ENCODE results near the gene OR52H1. TPM values are rescaled to one million over a fixed set of nuclear protein-coding genes. Genes with fewer than 3 reads are reported as not detected.

Gene OR52H1
- total and polyA plus RNA-seq, 9 of the 15 experiments (the other 6 are each of a cell fraction or from before 2014, with no cell fraction given): 0.15 TPM; not detected in 8

DNA sequence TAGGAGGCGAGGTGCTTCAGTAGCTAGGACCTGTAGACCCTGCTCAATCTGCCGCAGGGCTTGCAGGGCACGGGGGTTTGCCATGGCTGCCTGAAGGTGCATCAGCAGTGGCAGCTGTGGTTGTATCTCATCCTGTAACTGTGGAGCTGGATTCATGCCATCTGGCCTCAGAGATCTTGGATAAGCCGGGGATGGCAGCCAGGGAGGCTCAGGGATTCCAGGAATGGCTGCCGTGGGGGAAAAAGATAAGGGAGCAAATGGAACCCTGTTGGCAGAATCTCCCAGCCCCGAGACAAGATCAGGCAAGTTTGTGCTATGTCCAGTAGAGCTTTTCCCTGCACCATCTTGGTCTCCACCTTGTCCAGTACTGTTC lies 40.4 kb downstream of the OR52H1 start (continued):
- TF ChIP-seq RAD21 (CRISPR knock-in tag; conservative IDR thresholded peaks at IDR 0.05 in 1 of 2, IDR thresholded peaks at IDR 0.05 in 1 of 2): no peak
- TF ChIP-seq MAZ (CRISPR knock-in tag; conservative IDR thresholded peaks at IDR 0.05 in 1 of 2, IDR thresholded peaks at IDR 0.05 in 1 of 2): no peak
- TF ChIP-seq, protein P1, sequence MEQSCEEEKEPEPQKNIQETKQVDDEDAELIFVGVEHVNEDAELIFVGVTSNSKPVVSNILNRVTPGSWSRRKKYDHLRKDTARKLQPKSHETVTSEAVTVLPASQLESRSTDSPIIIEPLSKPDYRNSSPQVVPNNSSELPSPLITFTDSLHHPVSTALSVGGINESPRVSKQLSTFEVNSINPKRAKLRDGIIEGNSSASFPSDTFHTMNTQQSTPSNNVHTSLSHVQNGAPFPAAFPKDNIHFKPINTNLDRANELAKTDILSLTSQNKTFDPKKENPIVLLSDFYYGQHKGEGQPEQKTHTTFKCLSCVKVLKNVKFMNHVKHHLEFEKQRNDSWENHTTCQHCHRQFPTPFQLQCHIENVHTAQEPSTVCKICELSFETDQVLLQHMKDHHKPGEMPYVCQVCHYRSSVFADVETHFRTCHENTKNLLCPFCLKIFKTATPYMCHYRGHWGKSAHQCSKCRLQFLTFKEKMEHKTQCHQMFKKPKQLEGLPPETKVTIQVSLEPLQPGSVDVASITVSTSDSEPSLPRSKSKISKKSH (CRISPR knock-in tag; IDR thresholded peaks at IDR 0.05): no peak
- TF ChIP-seq TEAD4 (IDR thresholded peaks at IDR 0.05; ENCODE audit: low read length): peak; percentile 12; the same call in 1 of the 2 replicates
- no peak for TF ChIP-seq TEAD4 (CRISPR knock-in tag; IDR thresholded peaks at IDR 0.05; ENCODE audit: borderline replicate concordance)
- TF ChIP-seq ZSCAN29 (IDR thresholded peaks at IDR 0.05): no peak
- TF ChIP-seq RFX7 (CRISPR knock-in tag; IDR thresholded peaks at IDR 0.05): no peak
- no peak for TF ChIP-seq CCAR2 (IDR thresholded peaks at IDR 0.05; ENCODE audit: low read depth, low read length)
- TF ChIP-seq, protein P2, sequence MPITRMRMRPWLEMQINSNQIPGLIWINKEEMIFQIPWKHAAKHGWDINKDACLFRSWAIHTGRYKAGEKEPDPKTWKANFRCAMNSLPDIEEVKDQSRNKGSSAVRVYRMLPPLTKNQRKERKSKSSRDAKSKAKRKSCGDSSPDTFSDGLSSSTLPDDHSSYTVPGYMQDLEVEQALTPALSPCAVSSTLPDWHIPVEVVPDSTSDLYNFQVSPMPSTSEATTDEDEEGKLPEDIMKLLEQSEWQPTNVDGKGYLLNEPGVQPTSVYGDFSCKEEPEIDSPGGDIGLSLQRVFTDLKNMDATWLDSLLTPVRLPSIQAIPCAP (CRISPR knock-in tag; IDR thresholded peaks at IDR 0.05; ENCODE audit: borderline replicate concordance): no peak
- TF ChIP-seq OTX1 (CRISPR knock-in tag; IDR thresholded peaks at IDR 0.05): no peak
- no peak for TF ChIP-seq ZFP36 (IDR thresholded peaks at IDR 0.05; ENCODE audit: low read depth, low read length, partially characterized antibody)
- TF ChIP-seq CBFA2T2 (conservative IDR thresholded peaks at IDR 0.05): peak; percentile 50; the same call in 1 of the 2 replicates
- TF ChIP-seq HNRNPH1 (optimal IDR thresholded peaks at IDR 0.05; ENCODE audit: low read depth, low read length): no peak
- no peak for TF ChIP-seq ELF1 (tag; IDR thresholded peaks at IDR 0.05)
- TF ChIP-seq CXXC5 (CRISPR knock-in tag; IDR thresholded peaks at IDR 0.05): peak; percentile 9; the same call in 1 of the 2 replicates
- no peak for TF ChIP-seq ZNF766 (CRISPR knock-in tag; conservative IDR thresholded peaks at IDR 0.05)
- peak; percentile 12; the same call in 1 of the 2 replicates for TF ChIP-seq CTBP1 (IDR thresholded peaks at IDR 0.05; ENCODE audit: borderline replicate concordance)
- TF ChIP-seq IRF2 (CRISPR knock-in tag; IDR thresholded peaks at IDR 0.05): no peak
- TF ChIP-seq NFIC (IDR thresholded peaks at IDR 0.05): peak; percentile 47; the same call in 1 of the 2 replicates
- peak; percentile 72 for TF ChIP-seq ARID1B (IDR thresholded peaks at IDR 0.05)
- no peak for TF ChIP-seq PCBP1 (IDR thresholded peaks at IDR 0.05; ENCODE audit: low read depth, low read length, poor library complexity, severe bottlenecking)
- no peak for TF ChIP-seq NFYB (IDR thresholded peaks at IDR 0.05; ENCODE audit: extremely low read depth, insufficient read length)
- TF ChIP-seq TCF3 (CRISPR knock-in tag; IDR thresholded peaks at IDR 0.05): peak; percentile 59
- no peak for TF ChIP-seq POLR3G (IDR thresholded peaks at IDR 0.05; ENCODE audit: extremely low read depth, insufficient read length, insufficient replicate concordance)
- TF ChIP-seq TAL1 (IDR thresholded peaks at IDR 0.05): peak; percentile 23; the same call in 1 of the 2 replicates
